NOMO-1 (cell line): ENCODE measurements around the gene TTC4.

Experiments used
- DNase-seq, 2 experiments: peaks; one replicate each; lab custom pipeline; 2025; ENCODE audit not compliant: unreplicated experiment in 2 of 2; lab: John Stamatoyannopoulos, UW

The TTC4 gene, protein sequence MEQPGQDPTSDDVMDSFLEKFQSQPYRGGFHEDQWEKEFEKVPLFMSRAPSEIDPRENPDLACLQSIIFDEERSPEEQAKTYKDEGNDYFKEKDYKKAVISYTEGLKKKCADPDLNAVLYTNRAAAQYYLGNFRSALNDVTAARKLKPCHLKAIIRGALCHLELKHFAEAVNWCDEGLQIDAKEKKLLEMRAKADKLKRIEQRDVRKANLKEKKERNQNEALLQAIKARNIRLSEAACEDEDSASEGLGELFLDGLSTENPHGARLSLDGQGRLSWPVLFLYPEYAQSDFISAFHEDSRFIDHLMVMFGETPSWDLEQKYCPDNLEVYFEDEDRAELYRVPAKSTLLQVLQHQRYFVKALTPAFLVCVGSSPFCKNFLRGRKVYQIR

DNA sequence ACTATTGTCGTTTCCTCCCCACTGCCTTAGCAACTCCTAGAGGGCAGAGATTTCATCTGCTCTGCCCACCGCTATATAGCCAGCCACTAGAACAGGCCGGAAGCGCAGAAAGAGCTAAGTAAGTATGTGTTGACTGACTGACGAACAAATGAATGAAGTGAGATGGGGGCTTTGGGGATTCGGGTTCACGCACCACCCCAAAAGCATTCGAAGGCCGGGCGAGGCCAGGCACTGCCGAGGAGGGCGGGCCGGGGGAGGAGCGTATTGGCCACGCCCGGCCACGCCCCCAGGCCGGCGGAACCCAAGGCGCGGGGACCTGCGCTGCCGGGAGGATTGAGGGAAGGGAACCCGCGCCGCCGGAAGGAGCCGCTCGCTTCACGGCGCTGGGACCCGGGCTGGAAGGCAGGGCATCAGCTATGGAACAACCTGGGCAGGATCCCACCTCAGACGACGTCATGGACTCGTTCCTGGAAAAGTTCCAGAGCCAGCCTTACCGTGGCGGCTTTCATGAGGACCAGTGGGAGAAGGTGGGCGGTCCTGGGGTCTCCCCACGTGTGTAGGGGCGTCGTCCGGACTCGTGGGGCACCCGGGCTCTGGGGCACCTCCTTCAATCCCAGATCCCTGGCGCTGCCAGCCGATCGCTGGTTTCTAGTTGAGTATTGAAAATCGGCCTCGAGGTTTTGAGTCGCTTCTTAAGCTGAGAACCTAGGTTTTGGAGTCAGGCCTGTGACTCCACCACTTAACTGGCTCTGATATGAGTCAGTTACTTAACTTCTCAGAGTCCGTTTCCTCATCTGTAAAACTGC, at the start of gene TTC4:
Gene TTC4 (plus strand): TSS at position 369 of the 806 bp plus-strand sequence. CDS start 48 bp downstream, at position 417.
- DNase-seq, result peak; percentile 60 to 88

DNA sequence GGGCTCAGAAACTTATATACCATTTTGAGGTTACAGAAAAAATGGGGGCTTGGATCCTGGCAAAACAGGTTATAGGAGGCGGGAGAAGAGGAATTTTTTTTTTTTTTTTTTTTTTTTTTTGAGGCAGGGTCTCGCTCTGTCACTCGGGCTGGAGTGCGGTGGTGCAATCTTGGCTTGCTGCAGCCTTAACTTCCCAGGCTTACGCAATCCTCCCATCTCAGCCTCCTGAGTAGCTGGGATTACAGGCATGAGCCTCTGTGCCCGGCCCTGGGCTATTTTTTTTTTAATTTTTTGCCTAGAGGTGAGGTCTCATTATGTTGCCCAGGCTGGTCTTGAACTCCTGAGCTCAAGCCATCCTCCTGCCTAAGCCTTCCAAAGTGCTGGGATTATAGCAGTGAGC, 49.3 kb upstream of the TTC4 start:
- no peak for DNase-seq

DNA sequence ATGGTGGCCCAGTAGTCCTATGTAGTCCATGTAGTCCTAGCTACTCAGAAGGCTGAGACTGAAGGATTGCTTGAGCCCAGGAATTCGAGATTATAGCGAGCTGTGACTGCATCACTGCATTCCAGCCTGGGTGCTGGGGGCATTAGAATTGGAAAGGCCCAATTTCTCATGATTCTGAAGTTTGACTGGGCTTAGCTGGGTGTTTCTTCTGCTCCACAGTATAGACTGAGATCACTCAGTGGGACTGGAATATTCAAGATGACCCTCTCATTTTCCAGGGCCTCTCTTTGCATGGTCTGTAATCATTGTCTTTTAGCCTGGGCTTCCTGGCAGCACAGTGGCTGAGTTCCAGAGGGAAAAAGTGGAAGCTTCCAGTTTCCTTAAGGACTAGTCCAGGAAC, 47.9 kb upstream of the TTC4 start:
- DNase-seq, result no peak

DNA sequence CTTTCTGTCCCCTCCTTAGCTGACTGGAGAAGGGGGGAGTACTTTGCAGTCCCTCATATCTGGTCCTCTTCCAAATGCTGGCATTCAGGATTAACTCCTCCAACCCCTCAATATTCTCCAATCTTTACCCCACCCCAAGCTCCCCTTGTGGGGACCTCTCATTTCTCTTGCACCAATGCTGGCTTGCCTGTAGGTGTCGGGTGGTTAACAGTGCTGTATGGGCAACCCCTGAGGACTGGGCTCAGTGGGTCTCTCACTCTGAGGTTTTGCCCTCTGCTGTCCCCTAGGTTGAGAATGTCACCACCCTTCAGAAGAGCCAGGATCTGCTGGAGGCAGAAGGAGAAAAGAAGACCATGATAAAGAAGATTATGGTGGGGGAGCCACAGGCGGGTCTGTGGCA, 47.1 kb upstream of the TTC4 start:
- DNase-seq, result no peak

DNA sequence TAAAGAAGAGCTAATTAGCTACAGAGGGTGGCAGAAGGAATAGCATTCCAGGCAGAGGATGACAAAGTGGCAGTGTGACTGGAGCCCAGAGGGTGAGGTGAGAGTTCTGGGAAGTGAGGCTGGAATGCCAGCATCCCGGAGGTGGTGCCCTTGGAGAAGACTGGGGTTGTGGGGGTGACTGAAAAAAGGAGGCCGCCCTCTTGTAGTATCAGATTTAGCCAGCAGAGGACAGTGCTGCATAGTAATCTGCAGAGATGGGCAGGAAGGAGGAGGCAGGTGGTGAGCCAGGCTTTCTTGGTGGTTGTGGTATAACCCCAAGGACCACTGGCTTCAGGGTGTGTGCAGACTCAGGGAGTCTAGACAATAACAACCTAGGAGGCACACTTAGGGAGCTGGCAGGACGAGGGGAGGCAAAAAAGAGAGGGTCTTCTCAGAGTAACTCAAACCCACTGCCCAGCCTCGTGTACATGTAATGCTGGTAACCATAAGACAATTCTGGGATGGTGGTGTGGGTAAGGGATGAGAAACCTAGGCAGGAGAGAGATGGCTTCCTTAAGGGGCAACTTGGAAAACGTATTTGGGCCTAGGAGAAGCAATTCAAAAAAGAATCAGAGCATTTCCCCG, 43.6 kb upstream of the TTC4 start:
- peak; percentile 28 to 40 for DNase-seq

DNA sequence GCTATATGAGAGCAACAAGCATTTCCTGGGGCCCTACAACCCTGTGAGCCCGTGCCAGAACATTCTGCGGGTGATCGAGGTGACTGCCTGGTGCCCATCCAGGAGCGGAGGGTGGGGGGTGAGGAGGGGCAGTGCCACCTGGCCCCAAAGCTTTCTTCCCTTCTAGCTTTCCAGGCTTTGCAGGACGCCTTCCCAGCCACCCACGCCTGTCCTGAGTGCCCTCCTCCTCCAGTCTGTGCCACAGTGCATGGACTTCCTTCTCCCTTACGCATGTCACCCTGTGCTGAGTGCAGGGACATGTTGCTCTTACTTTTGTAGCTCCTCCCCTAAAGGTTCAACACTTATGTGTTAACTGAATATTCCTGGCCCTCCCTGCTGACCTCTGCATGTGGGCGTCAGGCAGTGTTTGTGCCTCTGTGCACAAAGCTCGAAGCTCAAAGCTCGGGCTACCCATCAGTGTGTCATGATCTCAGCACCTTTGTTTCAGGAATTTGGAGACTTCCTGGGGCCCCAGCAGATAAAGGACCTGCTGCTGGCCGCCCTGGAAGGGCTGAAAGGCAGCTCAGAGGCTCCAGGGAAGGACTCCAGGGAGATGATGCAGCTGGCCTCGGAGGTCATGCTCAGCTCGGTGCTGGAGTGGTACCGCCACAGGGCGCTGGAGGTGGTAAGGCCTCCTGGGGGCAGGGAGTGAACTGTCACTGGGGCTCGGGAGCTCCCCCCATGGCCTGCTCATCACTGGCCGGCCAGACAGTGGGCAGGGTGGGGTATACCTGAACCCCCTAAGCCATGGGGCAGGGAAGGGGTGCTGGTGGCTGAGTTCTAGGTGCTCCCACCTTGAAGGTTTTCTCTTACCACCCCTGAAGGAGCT, 36.7 kb upstream of the TTC4 start:
- no peak for DNase-seq

DNA sequence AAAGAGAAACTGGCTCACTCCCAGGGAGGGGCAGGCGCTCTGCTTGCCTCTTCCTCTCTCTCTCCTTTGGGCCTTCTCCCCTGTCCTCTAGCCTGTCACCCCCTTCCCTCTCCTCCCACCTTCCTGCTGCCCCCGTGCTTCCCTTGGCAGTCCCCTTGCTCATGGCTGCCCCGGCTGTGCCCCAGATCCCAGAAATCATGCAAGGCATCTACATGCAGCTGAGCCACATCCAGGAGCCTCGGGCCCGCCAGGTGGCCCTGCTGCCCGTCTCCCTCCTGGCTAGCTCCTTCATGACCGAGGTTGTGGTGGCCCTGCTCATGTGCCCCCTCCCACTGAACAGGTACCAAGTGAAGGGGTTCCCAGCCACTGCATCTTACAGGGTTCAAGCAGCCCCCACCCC, 36.0 kb upstream of the TTC4 start:
- DNase-seq, result no peak

DNA sequence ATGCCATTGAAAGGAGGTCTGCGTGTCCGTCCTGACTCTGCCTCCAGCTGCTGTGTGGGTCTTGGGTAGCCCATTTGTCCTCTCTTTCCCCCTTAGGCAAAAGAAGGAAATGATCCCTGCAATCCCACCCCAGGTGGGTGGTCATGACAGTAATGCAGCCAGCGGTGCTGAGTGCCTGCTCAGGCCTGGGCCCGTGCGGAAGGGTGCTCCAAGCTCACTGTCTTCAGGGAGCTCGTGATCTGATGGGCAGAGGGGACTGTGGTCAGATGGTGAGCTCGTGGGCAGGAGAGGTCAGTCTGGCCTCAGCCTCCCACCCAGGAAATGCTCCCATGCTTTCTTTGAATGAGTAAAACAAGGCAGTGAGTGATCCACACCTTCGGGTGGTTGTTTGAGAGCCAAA, 35.3 kb upstream of the TTC4 start:
- no peak for DNase-seq

DNA sequence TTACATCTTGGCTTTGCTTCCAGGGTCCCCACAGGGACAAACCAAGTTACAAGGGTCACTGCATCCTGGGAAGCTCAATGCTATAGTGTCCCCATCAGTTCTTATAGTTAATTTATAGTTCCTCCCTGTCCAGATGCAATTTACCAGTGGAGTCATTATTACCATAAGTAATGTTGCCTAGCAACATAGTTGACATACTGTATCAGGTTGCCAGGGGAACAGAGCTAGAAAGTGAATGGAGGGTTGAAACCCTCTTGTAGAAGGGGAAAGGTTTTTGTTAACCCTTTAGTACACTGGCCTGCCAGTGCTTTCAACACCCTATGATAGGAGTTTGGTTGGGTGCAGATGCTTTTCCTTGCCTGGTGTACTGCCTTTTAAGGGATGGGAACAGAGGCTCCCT, 34.3 kb upstream of the TTC4 start:
- DNase-seq, result no peak

DNA sequence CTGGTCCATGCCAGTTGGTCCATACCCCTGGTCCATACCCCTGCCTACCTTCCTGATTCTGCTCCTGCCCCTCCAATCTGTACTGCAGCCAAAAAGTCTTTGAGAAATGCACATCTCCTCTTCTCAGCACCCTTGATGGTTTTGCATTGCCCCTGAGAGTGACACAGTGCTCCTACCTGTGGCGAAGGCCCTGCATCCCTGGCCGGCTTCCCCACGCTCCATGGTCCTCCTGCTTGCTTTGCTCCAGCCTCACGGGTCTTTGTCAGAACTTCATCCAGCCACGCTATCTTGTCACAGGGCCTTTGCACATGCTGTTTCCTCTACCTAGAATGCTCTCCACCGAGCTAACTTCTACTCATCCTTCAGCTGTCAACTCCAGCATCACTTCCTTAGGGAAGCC, 32.2 kb upstream of the TTC4 start:
- no peak for DNase-seq

DNA sequence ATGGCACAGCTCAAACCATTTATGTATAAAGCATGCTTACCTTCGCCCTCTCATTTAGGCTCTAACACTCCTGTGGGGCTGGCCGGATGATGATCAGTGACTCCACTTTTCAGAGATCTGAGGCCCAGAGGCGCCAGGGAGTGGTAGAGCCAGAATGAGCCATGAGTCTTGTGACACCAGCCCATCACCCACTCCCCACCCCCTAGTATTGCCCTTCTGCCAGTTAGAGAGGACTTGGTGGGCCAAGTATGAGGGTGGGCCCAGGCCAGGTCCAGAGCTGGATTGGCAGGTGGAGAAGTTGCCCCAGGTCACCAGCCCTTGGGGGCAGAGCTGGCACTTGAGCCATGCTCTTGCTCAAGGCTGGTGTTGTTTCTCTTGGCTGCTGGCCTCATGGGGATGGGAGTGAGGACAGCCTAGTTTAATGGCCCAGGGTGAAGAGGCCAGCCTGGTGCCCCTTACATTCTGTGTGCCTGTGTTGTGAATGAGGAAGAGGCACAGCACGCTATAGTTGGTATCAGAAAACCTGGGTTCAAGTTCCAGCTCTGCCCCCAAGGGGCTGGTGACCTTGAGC, 30.2 kb upstream of the TTC4 start:
- no peak for DNase-seq

DNA sequence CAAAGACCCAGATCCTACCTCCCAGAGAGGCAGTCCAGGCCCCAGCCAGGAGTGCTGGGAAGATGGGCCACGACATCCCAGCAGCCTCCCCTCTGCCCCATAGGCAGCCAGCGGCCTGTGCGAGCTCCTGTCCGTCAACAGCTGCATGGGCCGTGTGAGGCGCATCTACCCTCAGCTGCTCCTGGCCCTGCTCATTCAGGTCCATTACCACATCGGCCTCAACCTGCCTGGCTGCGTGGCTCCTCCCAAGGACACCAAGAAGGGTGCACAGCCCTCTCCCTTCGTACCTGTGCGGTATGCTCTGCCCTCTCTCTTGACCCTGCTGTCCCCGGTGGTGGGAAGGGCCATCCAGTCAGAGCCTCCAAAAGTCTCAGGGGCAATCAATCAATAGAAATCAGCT, 29.5 kb upstream of the TTC4 start:
- DNase-seq, result no peak

DNA sequence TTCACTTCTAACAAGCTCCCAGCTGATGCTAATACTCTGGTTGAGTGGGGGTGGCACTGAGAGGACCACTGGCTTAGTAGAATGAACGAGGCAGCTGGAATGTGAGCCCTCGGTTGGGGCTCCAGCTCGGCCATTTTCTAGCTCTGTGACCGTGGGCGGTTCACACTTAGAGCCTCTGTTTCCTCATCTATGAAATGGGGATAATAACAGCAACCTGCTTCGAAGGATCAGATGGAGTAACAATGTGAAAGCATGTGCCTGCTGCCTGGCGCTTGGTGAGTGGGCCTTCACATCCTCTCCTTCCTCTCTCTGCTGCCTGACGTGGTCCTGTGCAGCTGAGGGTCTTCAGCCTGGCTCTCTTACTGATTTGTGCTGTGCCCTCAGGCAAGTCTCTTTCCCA, 20.9 kb upstream of the TTC4 start:
- no peak for DNase-seq

DNA sequence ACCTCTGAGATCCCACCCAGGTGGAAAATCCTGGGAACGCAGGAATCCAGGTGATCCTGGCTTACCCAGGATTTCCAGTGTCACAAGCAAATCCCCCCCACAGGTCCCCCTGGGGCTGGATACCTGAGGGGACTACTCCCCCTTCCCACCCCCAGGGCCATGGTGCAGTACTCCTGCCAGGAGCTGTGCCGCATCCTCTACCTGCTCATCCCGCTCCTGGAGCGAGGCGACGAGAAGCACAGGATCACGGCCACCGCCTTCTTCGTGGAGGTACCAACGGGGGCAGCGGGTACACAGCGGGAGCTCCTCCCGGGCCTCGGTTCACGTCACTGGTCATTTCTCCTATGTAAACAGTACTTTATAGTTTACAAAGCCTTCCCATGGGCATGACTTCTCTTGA, 20.4 kb upstream of the TTC4 start:
- DNase-seq, result no peak

DNA sequence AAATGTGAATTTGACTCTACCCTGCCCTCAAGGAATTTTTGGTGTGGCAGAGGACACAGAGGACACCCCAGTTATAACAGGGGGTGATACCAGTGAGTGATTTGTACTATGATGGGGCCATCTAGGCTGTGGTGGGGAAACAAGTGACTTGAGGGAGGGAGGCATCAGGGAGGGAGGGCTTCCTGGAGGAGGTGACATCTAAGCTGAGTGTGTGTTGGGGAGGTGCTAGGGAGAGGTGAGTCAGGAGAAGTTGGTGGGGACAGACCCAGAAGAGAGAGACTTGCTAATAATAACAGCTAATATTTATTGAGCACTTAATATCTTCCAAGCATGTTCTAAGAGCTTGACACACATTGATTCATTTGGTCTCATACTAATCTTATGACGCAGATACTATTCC, 19.9 kb upstream of the TTC4 start:
- no peak for DNase-seq

DNA sequence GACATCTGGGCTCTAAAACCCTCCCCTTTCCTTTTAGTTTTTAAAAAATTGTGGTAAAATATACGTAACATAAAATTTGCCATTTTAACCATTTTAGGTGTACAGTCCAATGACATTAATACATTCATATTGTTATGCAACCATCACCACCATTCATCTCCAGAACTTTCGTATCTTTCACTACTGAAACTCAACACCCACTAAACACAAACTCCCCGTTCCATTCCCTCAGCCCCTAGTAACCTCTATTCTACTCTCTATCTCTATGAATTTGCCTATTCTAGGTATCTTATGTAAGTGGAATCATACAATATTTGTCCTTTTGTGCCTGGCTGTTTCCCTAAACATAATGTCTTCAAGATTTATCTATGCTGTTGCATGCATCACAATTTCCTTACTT, 19.4 kb upstream of the TTC4 start:
- no peak for DNase-seq

DNA sequence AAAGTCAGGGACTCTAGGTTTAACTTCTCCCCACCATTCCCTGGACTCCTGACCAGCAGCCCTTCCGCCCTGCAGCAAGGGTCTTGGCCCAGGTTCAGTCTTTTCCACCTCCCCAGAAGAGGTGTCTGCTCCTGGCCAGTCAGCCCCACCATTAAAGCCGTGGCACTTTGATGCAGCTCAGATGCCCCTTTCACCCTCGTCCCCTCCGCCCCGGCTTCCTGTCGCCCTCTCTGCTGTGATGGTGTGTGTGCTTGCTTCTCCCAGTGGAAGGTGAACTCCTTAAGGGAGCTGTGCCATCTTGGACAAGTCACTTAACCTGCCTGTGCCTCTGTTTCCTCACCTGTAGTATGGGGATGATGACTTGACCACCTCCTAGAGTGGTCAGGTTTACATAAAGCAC, 17.8 kb upstream of the TTC4 start:
- no peak for DNase-seq

DNA sequence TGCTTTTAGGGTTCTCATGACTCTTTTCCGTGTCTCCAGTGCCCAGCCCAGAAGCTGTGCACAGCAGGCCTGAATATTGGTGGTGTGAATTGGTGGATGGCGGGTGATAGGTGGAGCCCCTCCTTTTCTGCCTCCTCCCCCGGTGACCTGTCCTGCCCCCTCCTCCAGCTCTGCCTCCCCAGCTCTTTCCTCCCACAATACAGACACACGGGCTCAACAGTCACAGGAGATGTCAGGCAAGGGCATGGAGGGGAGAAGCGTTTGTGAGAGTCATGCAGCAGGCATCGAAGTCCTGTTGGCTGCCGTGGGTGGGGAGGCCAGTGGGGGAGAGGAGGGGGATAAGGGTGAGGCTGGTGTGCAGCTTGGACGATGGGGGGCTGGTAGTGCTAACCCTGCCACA, 17.3 kb upstream of the TTC4 start:
- no peak for DNase-seq

DNA sequence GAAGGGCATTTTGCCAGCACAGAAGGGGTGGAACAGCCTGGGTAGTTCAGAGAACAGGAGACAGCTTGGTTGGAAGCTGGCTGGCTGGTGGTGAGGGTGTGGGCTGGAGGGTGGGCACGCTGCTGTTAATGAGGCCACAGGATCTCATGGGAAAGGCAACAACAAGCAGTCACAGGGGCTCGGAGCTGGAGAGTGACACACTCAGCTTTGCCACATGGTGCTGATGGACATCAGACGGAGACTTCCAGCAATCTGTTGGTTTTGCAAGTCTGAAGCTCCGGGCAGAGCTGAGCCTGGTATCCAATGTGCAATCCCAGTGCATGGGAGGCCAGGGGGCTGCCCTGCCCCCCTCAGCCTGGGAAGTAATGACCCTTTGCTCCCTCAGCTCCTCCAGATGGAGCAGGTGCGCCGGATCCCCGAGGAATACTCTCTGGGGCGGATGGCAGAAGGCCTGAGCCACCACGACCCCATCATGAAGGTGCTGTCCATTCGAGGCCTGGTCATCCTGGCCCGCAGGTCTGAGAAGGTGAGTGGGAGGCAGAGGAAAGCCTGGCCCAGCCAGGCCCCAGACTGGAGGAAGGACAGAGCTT, 15.6 kb upstream of the TTC4 start:
- DNase-seq, result no peak

DNA sequence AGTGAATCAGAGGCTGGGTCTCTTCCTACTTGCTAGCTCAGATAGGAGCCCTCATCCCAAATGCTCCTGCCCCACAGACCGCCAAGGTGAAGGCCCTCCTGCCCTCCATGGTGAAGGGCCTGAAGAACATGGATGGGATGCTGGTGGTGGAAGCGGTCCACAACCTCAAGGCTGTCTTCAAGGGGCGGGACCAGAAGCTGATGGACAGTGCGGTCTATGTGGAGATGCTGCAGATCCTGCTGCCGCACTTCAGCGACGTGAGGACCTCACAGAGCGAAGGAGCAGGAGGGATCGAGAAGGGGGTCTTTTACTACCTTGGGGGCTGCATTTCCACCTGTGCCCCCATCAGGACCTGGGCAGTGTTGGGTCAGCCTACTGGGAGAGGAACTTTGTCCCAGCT, 14.6 kb upstream of the TTC4 start:
- no peak for DNase-seq
